HG02798 (cell line): ENCODE data around the gene DEDD.

Experiments used
- ATAC-seq: cut with Tn5 transposase; IDR thresholded peaks from one replicate; pipeline ENCODE4 v1.9.1; 2021; ENCODE audit warnings: mild to moderate bottlenecking; ENCODE audit not compliant: unreplicated experiment, poor library complexity

Gene DEDD

DNA sequence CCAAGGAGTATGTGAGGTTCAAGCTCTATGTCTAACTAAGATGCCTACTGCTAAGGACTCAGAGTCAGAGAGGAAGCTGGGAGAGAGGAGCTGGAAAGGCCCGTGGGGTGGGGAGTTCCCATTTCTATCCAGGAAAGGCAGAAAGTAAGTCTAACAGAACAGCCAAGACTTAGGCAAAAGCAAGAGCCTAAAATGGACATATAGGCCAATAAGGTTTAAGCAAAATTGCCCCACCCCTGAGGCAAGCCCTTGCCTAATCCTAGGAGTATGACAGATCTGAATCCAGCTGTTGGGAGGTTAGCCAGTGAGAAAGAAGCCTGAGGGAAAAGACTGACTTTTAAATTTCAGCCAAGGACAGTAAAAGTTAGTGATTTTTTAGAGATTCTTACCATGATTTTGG is 35.9 kb downstream of the DEDD start:
- no peak for ATAC-seq

DNA sequence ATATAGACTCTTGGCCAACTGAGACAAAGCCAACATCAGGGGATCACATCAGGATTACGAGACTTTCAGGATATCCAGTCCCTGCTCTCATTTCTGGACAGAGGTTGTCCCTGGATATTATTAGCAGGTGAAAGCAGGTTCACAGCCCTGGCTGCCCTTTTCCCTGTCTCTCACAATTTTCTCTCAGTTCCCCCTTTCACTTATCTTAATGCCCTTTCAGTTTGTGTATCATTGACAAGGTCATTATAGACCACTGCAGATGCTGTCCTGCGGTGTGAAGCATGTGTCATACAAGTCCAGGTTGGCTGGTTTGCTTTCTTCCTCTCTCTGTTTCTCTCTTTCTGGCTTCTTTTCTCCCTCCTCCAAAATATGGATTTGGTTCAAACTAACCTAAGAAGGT is 36.5 kb downstream of the DEDD start:
- ATAC-seq, result no peak

DNA sequence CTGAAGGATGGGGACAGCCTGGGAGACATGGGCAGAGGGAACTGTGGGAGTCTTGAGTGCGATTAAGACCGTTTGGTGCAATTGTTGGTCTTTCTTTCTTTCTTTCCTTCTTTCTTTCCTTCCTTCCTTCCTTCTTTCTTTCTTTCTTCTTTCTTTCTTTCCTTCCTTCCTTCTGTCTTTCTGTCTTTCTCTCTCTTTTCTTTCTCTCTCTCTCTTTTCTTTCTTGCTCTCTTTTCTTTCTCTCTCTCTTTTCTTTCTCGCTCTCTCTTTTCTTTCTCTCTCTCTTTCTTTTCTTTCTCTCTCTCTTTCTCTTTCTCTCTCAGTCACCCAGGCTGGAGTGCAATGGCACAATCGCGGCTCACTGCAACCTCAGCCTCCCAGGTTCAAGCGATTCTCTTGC is 37.2 kb downstream of the DEDD start:
- ATAC-seq, result no peak

DNA sequence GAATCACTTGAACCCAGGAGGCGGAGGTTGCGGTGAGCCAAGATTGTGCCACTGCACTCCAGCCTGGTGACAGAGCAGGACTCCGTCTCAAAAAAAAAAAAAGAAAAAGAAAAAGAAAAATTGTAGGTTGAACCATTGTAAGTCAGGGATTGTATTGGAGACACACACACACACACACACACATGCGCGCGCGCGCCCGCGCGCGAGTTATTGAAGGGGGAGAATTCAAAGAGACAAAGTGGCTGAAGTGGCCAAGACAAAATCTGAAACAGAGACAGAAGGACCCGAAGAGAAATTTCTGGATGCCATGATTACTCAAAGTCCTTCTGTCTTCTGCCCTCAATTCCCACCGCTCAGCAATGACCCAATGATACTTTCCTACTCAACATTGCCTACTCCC is 38.0 kb downstream of the DEDD start:
- ATAC-seq, result no peak

DNA sequence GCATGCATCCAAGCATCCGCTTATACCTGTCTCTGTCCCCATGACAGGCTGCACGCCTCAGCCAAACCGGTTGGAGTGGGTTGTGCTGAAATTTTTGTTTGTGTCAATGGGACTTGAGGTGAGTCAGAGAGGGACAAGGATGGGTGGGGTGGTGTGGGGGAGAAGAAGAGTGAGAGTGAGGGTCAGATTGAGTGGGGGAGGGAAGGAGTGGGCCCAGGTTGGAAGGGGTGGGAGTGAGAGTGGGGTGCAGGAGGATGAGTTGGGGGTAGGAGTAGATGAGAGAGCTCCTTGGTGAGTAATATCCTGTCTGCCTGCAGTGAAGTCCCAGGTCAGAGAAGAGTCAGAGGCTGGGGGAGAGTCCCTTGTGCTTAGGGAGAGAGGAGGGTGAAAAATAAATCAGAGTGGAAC is 39.8 kb downstream of the DEDD start:
- ATAC-seq, result no peak

DNA sequence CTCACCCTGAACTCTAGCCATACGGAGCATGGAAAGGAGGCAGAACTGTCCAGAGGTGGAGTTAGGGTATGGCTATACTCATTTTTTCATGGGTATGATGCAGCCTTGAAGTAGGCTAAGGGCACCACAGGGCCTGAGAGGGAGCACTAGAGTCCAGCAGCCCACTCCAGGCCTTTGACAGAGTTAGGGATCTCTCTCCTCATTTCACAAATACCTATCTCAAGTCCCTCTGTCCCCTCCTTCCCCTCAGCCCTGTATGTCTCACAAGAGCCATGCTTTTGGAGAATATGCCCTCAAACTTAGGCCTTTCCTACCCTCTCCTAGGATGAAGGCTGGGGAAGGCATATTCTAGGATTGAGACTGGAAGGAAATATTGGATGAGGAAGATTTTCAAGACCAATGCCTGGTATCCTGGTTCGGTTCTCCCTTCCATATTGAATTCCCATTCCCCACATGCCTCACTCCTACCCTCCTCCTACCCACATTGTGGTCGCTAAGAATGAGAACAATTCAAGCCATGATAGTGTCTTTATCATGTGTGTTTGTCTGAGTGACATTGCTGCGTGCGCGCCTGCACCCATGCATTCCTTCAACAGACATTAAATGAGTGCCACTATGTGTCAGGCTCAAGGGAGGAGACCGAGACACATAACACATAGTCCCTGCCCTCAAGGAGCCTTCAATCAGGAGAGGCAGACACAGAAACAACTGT is 40.5 kb downstream of the DEDD start:
- no peak for ATAC-seq

DNA sequence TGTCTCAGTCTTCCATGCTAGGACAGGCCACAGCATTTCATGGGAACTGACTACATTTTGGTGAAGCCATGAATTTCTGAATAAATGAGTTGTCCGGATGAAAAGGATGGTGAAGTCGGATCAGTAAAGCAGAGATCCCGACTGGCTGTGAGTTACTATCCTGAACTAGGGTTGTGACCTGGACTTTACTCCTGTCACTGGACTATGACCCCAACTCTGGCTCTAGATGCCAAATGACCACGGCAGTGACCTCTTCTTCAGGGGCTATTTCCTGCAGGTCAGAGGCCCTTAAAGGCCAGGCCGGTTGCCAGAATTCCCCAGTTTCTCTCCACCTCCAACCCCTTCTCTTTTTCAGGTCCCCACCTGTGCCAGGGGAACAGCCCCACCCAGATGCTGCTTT is 41.4 kb downstream of the DEDD start:
- no peak for ATAC-seq

DNA sequence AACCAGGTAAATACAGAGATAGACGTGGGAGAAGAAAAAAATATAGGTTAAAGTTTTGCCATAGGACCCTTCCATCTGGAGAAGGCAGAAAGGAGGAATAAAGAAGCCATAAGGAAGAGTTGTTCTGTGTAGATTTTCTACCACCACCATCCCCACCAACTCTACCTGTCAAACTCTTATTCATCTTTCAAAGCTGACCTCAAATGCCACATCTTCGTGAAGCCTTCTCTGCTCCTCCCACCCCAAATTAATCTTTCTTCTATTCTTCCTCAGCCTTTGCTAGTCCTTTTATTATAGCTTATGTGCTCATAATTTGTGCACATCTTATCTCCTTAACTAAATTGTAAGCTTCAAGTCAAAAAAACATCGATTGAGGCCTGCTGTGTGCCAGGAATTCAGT is 41.9 kb downstream of the DEDD start:
- no peak for ATAC-seq

DNA sequence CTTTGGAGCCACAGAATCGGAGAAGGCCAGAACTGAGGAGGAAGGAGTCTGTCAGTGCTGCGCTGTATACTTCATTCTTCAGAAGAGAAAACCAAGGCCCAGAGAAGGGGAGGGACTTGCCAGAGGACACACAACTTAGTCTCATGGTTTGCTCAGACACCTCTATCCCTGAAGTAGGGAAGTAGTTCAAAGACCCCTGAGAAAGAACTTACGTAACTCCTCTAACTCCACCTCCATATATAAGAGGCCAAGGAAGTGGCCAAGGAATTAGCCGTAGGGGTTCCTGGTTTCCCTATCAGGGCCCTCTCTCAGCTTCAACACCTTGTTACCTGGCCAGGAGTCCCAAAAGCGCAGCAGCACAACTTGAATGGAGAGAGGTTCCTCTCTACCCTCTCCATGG is 42.5 kb downstream of the DEDD start:
- no peak for ATAC-seq

DNA sequence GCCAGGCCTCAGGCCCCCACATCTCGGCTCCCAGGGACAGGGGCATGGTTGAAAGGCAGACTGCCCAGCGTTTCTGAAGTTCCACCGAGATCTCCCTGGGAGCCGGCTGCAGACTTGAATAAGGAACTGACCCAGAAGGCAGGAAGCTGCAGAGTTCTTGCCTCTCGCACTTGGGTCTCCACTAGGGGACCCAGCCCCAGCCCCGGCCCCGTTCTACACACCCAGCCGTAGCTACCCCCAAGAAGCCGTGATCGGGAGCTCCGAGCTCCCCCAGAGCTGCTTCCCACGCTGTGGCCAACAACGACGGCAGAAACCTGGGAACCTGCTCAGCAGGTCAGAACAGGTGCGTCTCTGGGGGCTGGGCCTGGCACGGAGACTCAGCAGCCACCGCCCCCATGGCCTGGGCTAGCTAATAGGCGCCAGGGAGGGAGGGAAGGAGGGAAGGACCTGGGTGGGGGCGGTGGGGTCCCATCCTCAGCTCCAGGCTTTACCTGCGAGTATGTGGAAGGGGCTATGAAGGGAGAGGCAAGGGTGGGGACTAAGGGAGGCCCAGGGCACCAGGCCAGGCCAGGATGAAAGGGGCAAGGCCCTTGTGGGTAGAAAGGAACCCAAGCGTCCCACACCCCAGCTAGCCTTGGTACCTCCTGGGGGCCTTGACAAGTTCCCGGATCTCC is 43.1 kb downstream of the DEDD start, which contains the start of gene NECTIN4:
NECTIN4 (minus strand) TSS at position 308 of the 674 bp plus-strand sequence; CDS start at position 46, 262 bp downstream.
- no peak for ATAC-seq

DNA sequence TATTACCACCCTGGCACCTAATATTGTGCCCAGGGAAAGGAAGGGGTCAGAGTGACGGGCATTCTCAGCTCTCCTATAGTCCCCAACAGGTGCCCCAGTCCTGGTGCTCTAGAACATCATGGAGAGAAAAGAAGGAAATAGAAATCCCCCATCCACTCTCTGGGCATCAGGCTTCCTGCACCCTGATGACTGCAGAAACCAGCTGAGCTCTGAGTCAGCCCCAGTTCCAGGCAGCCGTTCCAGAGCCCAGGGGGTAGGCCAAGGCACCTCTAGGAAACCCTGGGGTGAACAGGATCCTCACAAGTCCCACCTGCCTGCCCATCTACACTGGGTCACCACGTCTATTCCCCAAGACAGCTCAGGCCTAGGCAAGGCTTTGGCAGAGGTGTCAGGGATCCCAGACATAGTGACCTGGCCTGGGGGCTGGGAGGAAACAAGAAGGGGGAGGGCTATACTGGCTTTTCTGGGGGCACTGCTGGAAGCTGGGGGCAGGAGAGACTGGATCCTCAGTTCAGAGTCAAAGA is 43.8 kb downstream of the DEDD start:
- ATAC-seq, result no peak

DNA sequence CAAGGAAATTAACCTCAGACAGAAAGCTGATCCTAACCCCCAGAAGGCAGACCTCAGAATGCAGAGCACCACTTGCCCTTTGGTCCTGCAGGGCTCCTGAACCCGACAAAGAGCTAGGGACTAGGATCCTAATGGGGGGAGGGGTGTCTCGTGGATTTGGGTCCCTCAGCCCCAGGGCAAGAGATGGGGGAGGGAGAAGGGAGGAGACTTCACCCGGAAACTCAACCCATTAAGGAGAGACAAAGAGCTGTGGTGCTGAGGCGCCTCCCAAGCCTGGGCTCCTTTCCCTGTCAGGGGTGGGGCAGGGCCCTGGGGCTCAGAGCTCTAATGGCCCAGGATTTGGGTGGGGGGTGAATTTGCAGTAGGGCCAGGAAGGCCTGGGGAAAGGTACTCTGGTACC is 46.0 kb downstream of the DEDD start:
- ATAC-seq, result no peak

DNA sequence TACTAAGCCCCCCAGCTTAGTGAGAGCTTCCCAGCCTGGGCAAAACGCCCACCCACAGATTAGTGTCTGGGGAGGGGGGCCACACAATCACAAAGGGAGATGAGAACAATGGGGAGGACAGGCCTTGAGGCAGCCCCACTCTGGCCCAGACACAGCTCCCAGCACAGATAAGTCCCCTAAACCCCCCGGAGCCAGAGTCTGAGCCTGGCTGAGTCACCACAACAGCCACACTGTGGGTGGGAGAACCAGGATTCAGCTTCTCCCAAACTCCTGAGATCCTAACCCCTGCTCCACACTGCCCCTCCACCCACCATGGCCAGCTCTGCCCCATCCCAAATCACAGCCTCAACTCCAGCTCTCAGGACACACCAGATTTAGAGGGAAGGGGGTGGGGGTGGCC is 47.3 kb downstream of the DEDD start:
- no peak for ATAC-seq

DNA sequence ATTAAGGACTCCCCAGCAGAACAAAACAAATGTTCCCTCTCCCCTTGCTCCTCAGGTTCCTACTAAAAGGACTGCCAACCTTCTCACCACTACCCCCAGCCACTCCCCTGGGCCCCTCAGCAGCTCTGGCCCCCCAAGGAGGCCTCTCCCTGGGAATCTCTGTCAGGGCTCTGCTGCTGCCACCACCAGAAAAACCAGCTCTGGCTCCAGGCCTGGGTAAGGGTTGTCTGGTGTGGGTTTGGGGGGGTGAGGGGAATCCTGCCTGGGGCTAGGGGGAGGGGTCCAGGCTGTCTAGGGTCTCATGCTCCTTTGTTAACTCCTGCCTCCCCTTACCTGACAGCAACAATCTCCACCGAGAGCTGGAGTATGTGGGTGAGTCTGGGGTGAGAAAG is 47.9 kb downstream of the DEDD start:
- no peak for ATAC-seq

DNA sequence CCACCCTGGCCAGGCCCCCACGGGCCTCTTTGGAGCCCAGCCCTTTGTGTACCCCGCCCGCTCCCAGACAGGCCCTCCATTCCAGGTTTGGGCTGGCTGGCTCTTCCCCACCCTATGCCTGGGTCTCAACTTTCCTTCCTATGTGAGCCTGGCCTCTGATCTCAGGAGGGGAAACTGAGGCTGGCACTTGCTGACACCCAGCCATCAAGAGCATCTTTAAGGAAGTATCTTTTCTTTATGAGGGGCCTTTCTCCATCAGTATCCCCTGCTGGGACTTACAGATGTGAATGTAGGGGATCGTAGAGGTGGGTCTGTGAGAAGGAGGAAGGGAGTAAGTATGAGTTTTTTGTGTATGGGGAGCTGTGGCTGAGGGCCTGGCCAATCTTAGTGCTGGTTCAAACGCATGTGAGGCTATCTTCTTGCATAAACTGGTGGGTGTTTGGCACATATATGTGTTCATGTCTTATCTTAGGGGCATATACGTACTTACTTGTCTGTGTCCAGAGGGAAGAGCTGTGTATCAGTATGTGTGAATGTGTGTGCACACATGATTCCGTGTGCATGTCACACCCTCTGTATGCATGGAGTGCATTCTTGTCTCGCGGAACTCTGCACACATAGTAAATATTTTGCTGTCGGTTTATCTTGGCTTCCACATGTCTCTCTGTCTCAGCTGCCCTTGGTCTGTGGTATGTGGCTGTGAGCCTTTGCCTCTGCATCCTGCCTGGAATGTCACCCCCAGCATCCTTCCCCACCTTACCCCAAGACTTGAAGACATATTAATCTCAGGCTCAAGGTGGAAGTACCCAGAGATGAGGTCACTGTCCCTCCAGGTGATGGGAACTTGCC is 48.5 kb downstream of the DEDD start:
- ATAC-seq, result no peak

DNA sequence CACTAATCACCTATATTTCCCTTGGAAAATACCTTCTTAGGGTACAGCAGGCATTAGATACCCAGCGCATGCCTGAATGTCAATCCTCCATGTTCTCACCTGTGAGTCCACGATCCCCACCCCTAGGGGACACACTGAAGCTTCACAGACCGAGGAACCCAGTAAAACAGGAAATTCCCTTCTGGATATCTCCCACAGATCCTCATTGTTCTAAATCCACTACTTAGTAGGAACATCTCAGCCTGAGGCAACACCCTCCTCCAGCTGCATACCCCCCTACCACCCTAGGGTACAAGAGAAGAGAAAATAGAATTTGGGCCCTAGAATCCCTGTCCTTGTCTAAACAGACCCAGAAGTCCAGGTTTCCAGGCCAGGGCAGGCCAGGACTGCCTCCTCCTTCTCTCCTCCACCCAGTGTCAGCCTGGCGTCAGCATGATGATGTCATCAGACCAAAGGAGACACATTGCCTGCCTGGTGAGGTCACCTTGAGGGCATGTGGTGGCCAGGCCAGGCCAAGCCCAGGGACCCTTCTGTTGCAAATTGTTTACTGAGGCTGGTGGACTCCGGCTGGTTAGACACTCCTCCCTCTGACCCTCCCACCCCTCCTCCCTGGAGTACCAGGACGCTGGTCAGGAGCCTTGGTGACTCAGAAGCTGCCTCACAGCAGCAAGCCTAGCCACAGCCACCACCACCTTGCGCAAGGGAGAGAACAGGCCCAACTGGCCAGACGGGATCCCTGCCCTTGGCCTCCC is 49.3 kb downstream of the DEDD start:
- no peak for ATAC-seq

DNA sequence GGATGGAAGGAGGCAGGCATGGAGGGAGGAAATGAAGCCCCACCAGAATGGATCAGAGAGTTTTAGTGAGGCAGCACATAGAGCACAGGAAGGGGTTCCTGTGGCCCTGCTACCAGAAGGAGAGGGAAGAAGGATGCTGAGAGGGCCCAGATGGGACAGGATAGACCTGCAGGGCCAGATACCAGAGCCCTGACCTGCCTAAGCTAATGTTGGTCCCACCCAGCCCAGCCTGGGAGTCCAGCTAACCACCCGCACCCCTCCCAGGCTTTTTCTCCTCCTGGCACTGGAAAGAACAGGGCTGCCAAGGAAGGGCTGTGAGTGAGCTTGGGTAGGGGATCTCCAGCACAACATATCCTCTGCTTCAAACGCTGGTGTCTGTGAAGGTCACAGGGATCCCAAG is 50.0 kb downstream of the DEDD start:
- ATAC-seq, result no peak

DNA sequence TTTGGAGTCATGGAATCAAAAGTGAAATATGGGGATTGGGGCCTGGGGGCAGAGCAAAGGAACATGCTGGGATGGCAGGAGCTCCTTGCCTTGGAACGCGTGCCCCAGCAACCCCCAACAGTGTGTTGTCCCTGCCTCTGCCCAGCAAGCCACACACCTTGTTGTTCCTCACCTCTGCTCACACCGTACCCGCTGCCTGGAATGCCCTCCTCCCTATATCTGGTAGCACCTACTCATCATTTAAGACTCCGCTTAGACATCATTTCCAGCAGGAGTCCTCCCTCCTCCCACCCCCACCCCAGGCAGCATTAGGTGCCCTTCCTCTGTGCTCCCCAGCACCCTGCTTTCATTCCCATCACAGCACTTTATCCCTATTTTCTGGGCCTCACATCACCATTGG is 50.9 kb downstream of the DEDD start:
- no peak for ATAC-seq

DNA sequence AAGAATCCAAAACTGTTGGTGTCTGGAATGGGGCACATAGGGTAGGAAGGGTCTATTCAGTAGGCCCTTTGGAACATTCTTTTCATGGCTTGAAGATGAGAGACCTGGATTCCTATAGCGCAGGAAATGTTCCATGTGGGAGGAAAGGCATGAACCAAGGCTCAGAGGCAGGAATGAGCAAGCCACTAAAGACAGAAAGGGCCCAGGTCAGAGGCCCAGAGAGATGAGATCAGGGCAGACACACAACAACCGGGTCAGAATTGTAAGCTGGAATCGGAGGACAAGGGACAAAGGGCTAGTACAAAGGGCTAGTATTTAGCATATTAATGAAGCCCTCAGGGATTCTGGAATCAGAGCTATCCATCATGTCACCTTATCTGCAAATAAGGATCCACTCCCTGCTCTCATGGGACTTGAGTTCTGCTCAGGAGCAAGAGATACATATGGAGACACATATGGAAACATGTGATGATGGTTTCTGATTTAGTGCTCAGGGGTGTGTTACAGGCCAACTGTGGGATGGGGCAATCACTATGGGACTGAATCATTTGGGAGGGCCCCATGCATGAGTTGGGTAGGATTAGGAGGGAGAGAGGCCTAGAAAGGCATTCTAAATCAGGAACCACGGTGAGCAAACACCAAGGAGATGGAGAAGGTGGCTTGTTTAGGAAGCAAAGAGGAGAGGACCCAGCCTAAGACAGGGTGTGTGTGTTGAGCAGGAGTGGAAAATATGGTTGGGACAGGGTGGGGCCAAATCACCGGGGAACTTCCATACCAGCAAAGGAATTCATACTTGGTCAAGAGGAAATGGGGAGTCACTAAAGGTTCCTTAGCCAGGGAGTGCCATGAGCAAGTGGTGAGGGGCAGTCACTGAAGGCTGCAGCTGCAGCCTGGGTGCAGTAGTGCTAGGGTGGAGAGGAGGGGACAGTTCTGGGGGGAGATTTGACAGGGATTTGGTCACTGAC is 51.7 kb downstream of the DEDD start:
- no peak for ATAC-seq
